Measurements from ENCODE around the gene PIP5K1B.

- TF ChIP-seq SUZ12 (IDR thresholded peaks at IDR 0.05; ENCODE audit: extremely low read depth, insufficient read depth, insufficient read length) (no peak), ZNF274 (IDR thresholded peaks at IDR 0.05; ENCODE audit: low read depth, low read length) (no peak), YY1 (IDR thresholded peaks at IDR 0.05; ENCODE audit: insufficient read depth, insufficient read length) (no peak)
These were observed 27.5 kb downstream of the PIP5K1B start for GRCh38 chr9:68732405-68733020.

All from NT2/D1 (cell line).